ENCODE measurements around the gene LRRC27.

The LRRC27 gene

DNA sequence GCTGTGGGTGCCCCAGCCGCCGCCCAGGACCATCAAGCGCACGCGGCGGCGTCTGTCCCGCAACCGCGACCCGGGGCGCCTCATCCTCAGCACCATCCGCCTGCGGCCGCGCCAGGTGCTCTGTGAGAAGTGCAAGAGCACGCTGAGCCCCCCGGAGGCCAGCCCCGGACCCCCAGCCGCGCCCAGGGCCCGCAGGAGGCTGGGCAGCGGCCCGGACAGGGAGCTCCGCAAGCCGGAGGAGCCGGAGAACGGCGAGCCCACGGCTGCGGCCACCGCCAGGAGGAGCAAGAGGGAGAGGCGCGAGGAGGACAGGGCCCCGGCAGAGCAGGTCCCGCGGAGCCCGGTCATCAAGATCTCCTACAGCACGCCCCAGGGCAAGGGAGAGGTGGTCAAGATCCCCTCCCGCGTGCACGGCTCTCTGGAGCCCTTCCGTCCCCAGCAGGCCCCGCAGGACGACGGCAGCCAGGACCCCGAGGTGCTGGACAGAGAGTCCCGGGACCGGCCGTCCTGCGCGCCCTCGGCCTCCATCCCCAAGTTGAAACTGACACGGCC is 73.0 kb downstream of the LRRC27 start:
- DNase-seq, result no peak

GRCh38 chr10:132405463-132405991 is 73.5 kb downstream of the LRRC27 start:
- DNase-seq, result no peak

DNA sequence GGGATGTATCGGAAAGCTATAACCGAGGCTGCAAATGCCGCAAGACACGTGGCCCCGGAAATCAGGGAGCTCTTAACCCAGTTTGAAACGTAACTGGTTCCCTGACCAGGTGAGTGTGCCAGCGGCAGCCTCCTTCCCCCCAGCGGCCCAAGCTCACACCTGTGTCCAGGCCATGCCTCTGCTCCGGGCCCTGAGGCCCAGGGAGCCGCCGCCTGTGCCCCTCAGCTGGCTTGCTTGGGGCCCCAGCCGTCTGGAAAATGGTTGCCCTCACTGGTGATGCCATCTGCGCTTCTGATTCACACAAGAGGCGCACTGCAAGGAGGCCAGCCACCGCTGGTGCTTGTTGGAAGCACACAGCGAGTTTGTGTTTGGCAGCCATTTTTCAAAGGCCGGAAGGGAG is 74.2 kb downstream of the LRRC27 start:
- DNase-seq, result no peak

- DNase-seq, result no peak
These were observed 74.8 kb downstream of the LRRC27 start for GRCh38 chr10:132406750-132407149.

- no peak for DNase-seq
These were observed 75.3 kb downstream of the LRRC27 start for GRCh38 chr10:132407243-132407746.

DNA sequence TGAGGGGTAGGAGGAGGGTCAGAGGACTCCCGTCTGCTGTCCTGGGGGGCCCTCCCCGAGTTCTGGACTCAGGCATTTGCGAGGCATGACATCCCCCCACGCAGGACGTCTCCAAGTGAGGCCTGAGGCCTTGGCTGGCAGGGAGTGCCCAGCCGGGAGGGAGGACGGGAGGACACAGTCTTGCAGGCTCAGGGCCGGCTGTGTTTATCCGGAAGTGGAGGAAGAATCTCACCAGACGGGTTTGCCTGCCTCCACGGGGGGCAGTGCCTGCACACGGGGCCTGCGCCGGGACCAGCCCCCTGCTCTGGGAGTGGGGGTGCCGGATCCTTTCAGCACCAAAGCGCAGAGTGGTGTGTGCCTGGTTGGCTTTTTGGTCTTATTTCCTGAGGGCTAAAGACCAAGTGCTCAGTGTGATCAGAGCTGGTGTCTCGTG is 75.9 kb downstream of the LRRC27 start:
- no peak for DNase-seq

GRCh38 chr10:132408367-132408781 is 76.4 kb downstream of the LRRC27 start:
- DNase-seq, result no peak

DNA sequence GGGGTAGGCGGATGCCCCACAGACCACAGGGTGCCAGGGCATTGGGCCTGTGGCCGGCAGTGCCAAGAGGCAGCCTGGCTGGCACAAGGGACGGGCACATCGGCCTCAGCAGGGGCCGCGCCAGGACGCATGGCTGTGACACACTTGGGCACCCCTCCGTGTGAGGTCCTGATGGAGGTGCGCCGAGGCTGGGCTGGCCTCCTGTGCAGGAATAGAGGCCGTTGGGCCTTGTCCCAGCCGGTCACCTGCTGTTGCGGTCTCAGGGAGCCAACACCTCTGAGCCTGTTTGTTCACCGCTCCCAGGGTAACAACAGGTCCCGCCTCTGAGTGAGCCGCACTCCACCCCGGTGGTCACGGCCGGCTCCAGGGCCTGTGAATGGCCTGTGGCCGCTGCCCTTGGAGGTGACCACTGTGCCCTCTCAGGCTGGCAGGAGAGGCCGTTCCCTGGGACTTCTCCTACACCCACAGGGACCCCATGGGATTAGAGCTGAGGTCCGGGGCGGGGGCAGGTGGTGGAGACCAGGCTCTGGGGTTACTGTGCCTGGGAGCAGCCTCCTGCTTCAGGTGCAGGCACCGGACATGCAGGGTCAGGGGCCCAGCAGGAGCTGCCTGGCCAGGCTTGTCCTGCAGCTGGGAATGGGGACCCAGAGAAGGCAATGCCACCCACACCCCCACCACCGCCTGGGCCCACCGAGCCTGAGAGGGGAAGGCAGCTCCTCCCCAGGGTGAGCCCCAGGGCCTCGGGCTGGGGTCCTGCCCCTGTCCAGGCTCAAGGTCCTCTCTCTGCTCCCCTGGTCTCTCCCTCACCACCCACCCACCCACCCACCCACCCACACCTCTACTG is 77.1 kb downstream of the LRRC27 start:
- no peak for DNase-seq

GRCh38 chr10:132409667-132410028 is 77.7 kb downstream of the LRRC27 start:
- DNase-seq, result no peak

DNA sequence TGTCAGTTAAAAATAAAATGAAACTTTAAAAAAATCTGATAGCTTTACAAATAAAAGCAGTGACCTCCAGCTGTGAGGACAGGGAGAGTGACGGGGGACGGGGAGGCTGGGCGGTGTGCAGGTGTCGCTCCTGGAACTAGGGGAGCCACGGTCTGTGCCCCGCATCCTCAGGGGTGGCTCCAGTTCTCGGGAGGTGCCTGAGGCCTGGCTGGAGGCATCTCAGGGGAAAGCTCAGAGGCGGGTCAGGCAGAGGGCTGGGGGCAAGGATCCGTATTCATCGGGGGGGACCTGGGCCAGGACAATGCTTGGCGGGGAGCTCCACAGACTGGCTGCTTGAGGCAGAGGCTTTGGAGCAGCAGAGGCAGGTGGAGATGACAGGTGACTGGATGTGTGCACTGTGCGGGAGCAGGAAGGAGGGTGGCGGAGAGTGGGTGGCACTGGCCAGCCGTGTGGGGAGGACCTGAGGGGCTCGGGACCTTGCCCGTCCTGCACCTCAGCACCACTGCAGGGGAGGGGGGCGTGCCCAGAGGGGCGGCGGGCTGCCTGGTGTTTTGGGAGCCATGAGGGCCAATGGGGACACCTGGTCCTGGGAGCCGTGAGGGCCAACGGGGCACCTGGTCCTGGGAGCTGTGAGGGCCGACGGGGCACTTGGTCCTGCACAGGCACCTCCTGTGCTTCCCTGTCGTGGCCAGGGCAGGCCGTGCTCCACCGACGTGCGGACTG is 78.2 kb downstream of the LRRC27 start:
- no peak for DNase-seq

DNA sequence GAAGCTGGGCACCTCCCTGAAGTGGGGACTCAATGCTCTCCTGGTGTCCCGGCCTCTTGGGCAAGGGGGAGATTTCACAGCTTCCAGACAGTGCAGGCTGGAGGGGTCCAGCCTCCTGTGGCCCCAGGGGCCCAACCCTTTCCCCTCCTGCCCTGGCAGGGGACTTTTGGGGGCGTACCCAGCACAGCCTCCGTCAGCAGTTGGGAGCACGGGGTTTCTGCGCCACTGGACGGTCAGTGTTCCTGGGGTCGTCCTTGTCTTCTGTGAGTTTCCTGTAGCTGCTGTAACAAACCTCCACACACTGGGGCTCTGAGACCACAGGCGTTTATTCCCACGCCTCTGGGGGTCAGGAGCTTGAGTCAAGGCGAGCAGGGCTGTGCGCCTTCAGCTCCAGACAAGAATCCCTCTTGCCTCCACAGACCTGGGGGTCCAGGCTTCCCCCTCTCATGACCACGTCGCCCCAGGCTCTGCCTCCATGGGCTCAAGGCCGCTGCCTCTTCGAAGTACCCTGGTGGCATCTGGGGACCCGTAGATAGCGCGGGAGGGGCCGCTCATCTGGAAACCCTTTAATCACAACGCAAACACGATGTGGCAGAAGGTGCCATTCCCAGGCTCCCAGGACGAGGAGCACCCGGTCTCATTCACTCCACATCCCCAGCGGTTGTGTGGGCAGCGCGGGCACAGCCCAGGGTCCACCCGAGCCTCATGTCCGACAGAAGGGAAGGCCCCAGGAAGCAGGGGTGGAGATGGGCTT is 79.0 kb downstream of the LRRC27 start:
- no peak for DNase-seq

DNA sequence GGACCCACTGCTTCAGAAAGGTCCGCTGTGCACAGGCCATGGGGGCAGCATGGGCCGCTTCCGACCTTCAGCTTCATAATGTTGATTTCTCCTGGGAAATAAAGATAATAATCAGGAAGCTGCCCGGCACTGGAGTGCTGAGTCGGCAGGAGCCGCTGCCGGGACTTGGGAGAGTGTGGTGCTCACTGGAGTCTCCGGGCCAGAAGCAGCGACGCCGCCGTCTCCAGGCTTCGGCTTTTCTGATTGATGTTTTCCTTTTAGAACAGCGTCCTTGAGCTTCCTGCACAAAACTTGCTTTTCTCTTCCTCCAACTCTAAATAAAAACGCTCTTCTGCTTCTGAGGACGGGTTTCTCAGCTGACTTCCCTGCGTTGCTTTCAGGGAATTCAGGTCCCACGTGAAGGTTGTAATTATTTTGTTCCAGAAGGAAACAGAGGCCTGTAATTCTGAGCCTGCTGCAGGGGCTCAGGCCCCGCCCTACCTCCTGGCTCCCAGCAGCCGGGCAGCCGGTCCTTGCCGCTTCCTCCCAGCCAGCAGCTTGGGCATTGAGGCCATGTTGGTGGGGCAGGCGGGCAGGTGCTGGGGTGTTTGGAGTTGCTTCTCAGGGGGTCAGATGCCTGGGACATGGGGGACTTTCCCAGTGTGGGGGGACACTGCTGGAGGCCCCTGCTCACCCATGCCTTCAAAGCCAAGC is 79.7 kb downstream of the LRRC27 start:
- DNase-seq, result no peak

DNA sequence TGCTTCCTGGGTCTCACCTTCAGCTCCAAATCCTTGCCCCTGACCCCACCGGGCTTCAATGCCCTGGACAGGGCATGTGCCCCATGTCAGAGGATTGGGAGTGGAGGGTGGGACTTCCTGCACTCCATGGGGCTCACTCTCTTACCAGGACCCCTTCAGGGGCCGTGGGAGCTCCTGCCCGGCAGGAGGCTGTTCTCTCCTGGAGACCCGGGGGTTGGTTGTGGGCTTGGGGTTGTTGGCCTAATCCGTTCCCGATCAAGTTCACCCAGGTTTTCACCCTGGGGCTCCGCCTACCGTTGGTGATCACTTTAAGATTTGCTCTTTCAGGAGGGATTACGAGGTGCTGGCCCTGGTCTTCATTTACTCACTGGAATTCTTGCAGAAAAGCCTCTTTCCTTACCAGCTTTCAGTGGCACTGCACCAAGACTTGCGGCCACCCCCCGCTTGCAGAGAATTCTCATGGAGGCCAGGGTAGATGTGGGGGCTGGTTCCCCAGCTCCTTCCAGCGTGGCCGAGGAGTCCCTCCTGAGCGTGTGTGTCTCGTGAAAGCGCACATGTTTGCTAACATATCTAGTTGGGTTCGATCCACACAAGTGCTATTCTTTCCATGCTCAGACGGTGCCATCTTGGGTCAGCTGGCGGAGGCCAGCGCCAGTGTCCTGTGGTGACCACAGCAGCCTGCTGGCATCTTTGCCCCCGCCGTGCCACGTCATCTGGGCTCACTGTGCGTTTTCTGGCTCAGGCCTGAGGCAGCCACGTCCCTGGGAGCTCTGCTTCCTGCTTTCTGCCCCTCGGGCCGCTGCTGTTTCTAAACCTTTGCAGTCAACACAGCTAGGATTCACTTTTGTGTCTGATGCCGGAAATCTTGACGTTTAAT is 80.6 kb downstream of the LRRC27 start:
- no peak for DNase-seq

DNA sequence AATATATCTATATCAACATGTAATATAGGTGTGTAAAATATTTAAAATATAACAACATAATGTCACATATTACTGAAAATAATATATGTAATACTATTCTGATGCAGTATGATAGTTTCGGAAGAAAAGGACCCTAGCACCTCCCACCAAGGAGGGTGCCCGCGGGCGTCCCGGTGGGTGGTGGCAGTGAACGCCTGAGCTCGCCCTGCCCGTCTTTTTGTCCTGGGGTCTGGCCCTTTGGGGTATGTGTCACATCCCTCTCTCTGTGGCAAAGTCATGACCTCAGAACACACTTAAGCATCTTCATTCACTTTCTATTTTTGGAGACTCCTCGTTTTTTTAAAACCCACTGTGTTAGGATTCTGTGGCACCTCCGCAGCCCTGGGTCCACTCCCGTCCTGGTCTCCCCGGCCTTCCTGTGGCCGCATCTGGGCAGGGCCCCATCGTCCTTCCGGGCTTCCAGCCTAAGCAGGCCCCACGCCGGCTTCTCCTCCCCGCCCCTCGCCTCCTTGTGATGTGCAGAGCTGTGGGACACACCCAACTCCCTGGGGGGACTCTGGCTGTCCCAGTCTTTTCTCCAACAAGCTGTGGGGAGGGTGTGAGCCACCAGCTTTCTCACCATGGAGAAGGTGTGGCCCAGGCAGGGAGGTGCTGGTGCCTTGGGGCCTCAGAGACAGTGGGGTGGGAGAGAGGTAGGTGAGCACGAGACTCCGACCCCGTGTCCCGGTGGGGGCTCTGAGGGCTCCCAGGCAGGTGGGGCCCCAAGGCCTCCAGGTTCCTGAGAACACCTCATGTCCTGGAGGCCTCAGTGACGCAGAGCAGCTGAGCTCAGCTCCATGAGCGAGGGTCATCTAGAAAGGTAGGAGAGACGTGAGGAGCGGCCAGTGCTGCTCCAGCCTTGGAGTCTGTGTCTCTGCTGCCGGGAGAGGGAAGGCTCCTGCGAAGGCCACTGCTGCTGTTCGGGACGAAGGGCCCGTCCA is 81.5 kb downstream of the LRRC27 start:
- DNase-seq, result no peak

DNA sequence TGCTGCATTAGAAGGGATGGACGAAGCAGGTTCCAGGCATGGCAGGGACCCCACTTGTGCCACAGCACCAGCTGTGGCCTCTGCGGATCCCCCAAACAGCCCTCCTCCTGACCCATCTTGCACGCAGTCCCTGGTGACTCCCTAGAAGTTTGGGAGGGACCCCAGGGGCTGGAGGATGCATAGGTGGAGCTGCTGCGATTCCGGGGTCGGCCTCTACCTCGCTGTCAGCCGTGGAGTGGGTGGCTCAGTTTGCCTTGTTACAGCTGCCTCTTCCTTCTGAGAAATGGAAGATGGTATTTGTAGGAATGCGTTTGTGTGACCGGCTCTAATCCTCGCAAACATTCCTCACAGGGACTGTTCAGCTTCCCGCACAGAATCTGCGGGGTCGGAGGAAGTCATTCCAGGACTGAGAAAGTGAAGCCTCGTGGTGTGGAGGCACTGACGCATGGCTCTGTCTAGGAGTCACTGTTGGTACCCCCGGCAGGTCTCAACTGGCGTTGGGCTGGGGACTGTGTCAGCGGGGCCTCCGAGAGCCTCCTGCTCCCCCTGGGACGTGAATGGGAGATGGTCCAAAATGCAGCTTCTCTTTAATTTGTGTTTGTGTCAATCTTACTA is 82.5 kb downstream of the LRRC27 start:
- DNase-seq, result no peak

DNA sequence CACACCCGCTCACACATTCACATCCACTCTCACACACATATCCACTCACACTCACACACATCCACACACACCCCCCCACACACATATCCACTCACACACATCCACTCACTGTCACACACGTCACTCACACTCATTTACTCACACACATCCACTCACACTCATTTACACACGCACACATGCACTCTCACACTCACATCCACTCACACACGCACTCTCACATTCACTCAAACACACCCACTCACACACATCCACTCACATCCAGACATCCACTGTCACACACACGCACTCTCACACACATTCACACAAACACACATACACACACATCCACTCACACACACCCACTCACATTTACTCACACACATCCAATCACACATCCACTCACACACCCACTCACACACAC is 83.3 kb downstream of the LRRC27 start:
- no peak for DNase-seq

DNA sequence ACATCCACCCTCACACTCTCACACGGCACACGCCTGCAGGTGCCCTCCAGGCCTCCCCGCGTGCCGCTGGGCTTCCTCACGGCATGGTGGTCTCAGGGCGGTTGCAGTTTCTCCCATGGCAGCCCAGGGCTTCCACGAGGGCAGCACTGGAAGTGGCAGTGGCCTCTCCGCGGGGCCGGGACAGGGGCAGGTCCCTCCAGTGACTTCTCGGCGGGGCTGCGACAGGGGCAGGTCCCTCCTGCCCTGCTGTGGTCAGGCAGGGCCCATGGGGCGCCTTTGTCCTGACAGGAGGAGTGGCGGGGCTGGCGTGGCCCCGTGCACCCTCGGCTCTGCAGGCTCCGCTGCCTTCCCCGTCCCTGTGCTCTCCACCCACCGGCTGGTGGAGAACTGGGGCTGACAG is 84.0 kb downstream of the LRRC27 start:
- no peak for DNase-seq

DNA sequence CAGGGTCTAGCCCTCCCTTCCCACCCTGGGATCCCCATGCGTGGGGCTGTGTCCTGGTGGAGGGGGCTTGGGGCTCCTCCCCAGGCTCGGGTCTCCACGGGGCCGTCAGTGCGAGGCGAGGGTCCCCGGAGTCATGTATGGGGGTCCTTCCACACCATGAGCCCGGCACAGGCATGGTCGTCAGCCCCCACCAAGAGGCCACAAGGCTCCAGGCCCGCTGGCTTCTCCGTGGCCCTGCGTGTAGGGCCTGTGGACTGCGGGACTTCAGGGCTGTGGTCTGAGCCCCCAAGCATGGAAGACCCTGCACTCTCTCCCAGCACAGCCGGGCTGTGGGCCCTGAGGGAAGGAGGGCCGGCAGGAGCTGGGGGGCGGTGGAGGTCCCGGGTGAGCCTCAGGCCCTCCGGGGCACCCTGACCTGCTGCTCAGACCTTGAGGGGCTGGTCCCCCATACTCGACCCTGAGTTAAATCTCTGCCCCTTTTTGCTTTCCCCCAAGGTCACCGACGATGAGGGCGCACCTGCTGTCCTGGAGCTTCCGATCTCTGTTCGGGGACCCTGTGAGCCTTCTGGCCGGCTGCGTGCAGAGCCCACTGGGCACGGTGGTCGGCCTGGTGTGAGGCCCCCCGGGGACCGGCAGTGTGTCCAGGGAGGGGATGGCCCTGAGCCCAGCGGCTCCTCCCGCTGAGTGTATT is 84.7 kb downstream of the LRRC27 start:
- DNase-seq, result no peak
